Measurements from ENCODE around the gene TIGD6. TPM values are rescaled to one million over a fixed set of nuclear protein-coding genes. Genes with fewer than 3 reads are reported as not detected.

TIGD6 gene
- total and polyA plus RNA-seq, 2 of the 4 experiments (the other 2 are of a cell fraction) = 5.8 to 6.6 TPM

DNA sequence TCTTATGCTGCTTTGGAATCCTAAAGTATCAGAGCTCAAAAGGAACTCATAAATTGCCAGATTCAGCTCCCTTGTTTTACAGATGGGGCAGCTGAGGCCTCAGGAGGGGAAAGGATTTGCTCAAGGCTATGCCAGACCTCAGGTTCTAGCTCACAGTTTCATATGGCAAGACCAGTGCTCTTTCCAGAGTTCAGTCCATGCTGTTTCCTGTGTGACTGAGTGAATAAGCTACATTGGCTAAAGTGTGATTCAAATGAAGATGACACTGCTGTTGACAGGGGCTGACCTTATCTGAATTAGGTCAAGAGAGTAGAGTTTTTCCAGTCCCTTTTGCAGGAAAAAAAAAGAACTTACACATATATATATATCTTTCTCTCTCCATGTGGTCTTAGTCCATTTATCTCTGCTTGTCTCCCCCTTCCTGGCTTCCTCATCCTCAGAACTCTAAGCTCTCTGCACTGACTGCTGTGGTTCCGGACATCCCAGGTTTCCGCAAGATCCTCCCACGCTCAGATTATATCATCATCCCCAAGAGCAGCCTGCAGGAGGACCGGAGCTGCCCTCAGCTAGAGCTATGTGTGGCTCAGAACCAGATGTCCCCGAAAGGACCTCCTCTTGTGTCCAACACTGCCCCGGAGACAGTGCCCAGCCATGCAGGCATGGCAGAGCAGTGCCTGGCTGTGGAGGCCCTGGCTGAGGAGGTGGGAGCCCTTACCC is 9.4 kb upstream of the TIGD6 start:
- intact Hi-C loops (cut with micrococcal nuclease) = loop anchor here (10.0 kb wide), 2 partner anchors 345 to 425 kb away; partner anchors contain the start of gene TCOF1
- H3K36me3 ChIP-seq (ENCODE audit: control insufficient read depth, insufficient read depth, low read length) = peaks cover 41% of the 10 kb centered on the region

More for the DNA sequence above, 9.4 kb upstream of the TIGD6 start:
- Histone ChIP-seq H2AK9ac (replicated peaks; ENCODE audit: low read depth, low read length, poor library complexity) (no peak overlapping the region), H4K8ac (ENCODE audit: low read depth in 2 of 2, low read length in 2 of 2) (no peak overlapping the region), H3K4me3 (ENCODE audit: insufficient read depth, low read depth, low read length) (no peak overlapping the region), H2BK5ac (ENCODE audit: low read depth, low read length, poor library complexity, severe bottlenecking) (no peak overlapping the region), H3K27me3 (ENCODE audit: control insufficient read depth, insufficient read depth, low read length) (no peaks in the 10 kb centered on the region), H4K5ac (ENCODE audit: low read depth, low read length) (no peak overlapping the region), H3K56ac (ENCODE audit: extremely low read depth, insufficient read depth, low read length) (no peak overlapping the region), H2AFZ (replicated peaks; ENCODE audit: low read length, poor library complexity) (no peak overlapping the region), H2AK5ac (ENCODE audit: low read depth, low read length) (no peak overlapping the region), H3K14ac (replicated peaks; ENCODE audit: low read depth, low read length) (no peak overlapping the region), H3K4me1 (ENCODE audit: control insufficient read depth, insufficient read depth, low read length) (no peaks in the 10 kb centered on the region), H3K79me1 (ENCODE audit: low read depth in 1 of 2, low read length in 2 of 2) (peaks cover 39 to 60% of the 10 kb centered on the region in 2 experiments), H3K9ac (ENCODE audit: low read depth, low read length) (no peak overlapping the region), H3K4me2 (ENCODE audit: low read depth, low read length) (no peak overlapping the region), H2BK20ac (ENCODE audit: low read depth, low read length) (no peak overlapping the region), H3K18ac (ENCODE audit: low read depth, low read length) (no peak overlapping the region), H3K23ac (ENCODE audit: low read depth, low read length) (no peak overlapping the region), H3K4ac (ENCODE audit: low read depth, low read length) (no peak overlapping the region), H3K27ac (ENCODE audit: insufficient read depth, low read length) (no peak overlapping the region), H4K91ac (ENCODE audit: insufficient read depth, low read depth, low read length) (no peak overlapping the region), H4K20me1 (ENCODE audit: insufficient read depth, low read length) (peaks cover 3% of the 10 kb centered on the region; the same call in 1 of the 2 replicates), H2BK15ac (ENCODE audit: low read depth, low read length) (no peak overlapping the region), H2BK120ac (ENCODE audit: low read depth, low read length) (no peak overlapping the region), H3K9me3 (ENCODE audit: control insufficient read depth, insufficient read depth, low read length) (peaks cover 2% of the 10 kb centered on the region), H3K9me1 (ENCODE audit: insufficient read depth, low read length) (peaks cover 7% of the 10 kb centered on the region; the same call in 1 of the 2 replicates)
- no TSS peak for BruUV-seq (replicated peaks)
- POLR2A ChIA-PET (ENCODE audit: unreplicated experiment) = no interaction called here
- WGBS, 2 experiments (ENCODE audit: extremely low coverage in 2 of 2, insufficient read length in 1 of 2) = 100% methylated on average over 1 of the region's 6 CpGs; no CpG with 5 or more reads in 1 of the 2 experiments
- dilution Hi-C loops (cut with HindIII; ENCODE audit: low sequenced_read_pairs, unreplicated experiment) (no loop called here), in situ Hi-C loops (cut with MboI; ENCODE audit: low sequenced_read_pairs) (loop anchor here (10.0 kb wide), 1 partner anchor 205 kb away; no protein-coding TSS in a partner anchor)
- CTCF ChIA-PET = interaction anchor here (1.0 kb wide), 1 partner anchor 48 kb away, joined by 3 read pairs; no protein-coding TSS in a partner anchor
- DNase-seq = no peak
- ATAC-seq (ENCODE audit: low read depth) = no peak
- no peak for TF ChIP-seq RFX5 (IDR thresholded peaks at IDR 0.05; ENCODE audit: low read depth, low read length)
- no peak for TF ChIP-seq POLR2A (IDR thresholded peaks at IDR 0.05; ENCODE audit: low read depth, low read length)
- TF ChIP-seq RAD21 (IDR thresholded peaks at IDR 0.05; ENCODE audit: low read length) = no peak
